Lower lobe of right lung (tissue), 2 donors: Measurements from ENCODE around the gene EYA4. TPM values are rescaled to one million over a fixed set of nuclear protein-coding genes. Genes with fewer than 3 reads are reported as not detected.

ENCODE experiments used
- ATAC-seq, 2 donors: fragments of 200-7000 bp; cut with Tn5 transposase; one replicate each; pipeline ENCODE4 v1.9.1; 2020 to 2022; ENCODE audit warnings: mild to moderate bottlenecking in 2 of 2, moderate library complexity in 2 of 2
- DNase-seq: peaks from one replicate; pipeline ENCODE4 v3.0.0-alpha.2; 2020
- H3K27ac ChIP-seq: fragments of 200-600 bp; one replicate; pipeline ENCODE4 v1.8.0; 2022
- H3K27me3 ChIP-seq: fragments of 200-600 bp; one replicate; pipeline ENCODE4 v1.8.0; 2022; ENCODE audit warnings: low read depth
- H3K36me3 ChIP-seq: fragments of 200-600 bp; one replicate; pipeline ENCODE4 v1.8.0; 2022; ENCODE audit warnings: mild to moderate bottlenecking
- H3K4me1 ChIP-seq: fragments of 200-600 bp; one replicate; pipeline ENCODE4 v1.8.0; 2022
- H3K4me3 ChIP-seq: fragments of 200-600 bp; one replicate; pipeline ENCODE4 v1.8.0; 2022; ENCODE audit warnings: mild to moderate bottlenecking
- H3K9me3 ChIP-seq: fragments of 200-600 bp; one replicate; pipeline ENCODE4 v1.8.0; 2022
- CTCF ChIP-seq: fragments of 200-600 bp; IDR thresholded peaks from one replicate; pipeline ENCODE4 v1.8.0; 2022; ENCODE audit warnings: antibody characterized with exemption, mild to moderate bottlenecking
- intact Hi-C: fragments of 100-400 bp; cut with DNase I; formaldehyde crosslinking; loops from one replicate; pipeline ENCODE4 v1.11.0; 2022
- total RNA-seq: library from RNA; stranded (reverse); fragmentation: NEBNext Ultra II Directional; extraction: Animal tissue kit (Norgen Biotek cat#: 25700); gene quantifications from one replicate; pipeline ENCODE4 v1.2.1, GENCODE V29; 2021
- donor health status: DM: no; HTN: yes; CAD: no; lungs with severe emphysema.

EYA4 gene
- total RNA-seq, 1 donor from 2014 or later = 2.6 TPM

GRCh38 chr6:133340557-133340956 is 99.4 kb downstream of the EYA4 start:
- Histone ChIP-seq H3K9me3 (no peaks in the 10 kb centered on the region), H3K27me3 (no peaks in the 10 kb centered on the region), H3K4me3 (no peak overlapping the region), H3K4me1 (peaks cover 4% of the 10 kb centered on the region), H3K27ac (no peak overlapping the region), H3K36me3 (no peaks in the 10 kb centered on the region)
- DNase-seq = no peak
- peak in 1 of 2 donors; percentile 52 for ATAC-seq
- intact Hi-C loops = no loop called here
- no peak for TF ChIP-seq CTCF

- Histone ChIP-seq H3K36me3 (no peaks in the 10 kb centered on the region), H3K27me3 (no peaks in the 10 kb centered on the region), H3K4me3 (no peak overlapping the region), H3K27ac (no peak overlapping the region), H3K4me1 (peaks cover 4% of the 10 kb centered on the region), H3K9me3 (no peaks in the 10 kb centered on the region)
- intact Hi-C loops = no loop called here
- no peak for TF ChIP-seq CTCF
- ATAC-seq (peak; percentile 60 to 94), DNase-seq (no peak)
Observed at GRCh38 chr6:133341607-133342158, 100.5 kb downstream of the EYA4 start.

- intact Hi-C loops = no loop called here
- H3K9me3 ChIP-seq = no peaks in the 10 kb centered on the region
- TF ChIP-seq CTCF = no peak
Observed at GRCh38 chr6:133343220-133343619, 102.1 kb downstream of the EYA4 start.

GRCh38 chr6:133348846-133349245 is 107.7 kb downstream of the EYA4 start:
- Histone ChIP-seq H3K9me3 (no peaks in the 10 kb centered on the region), H3K36me3 (no peaks in the 10 kb centered on the region), H3K4me3 (no peak overlapping the region), H3K27ac (no peak overlapping the region), H3K4me1 (no peaks in the 10 kb centered on the region), H3K27me3 (no peaks in the 10 kb centered on the region)
- no peak for TF ChIP-seq CTCF
- intact Hi-C loops = no loop called here
- no peak for ATAC-seq
- DNase-seq = no peak

More at GRCh38 chr6:133343220-133343619, 102.1 kb downstream of the EYA4 start:
- Histone ChIP-seq H3K36me3 (no peaks in the 10 kb centered on the region), H3K4me1 (peaks cover 4% of the 10 kb centered on the region), H3K4me3 (no peak overlapping the region), H3K27ac (no peak overlapping the region), H3K27me3 (no peaks in the 10 kb centered on the region)
- DNase-seq (no peak), ATAC-seq (no peak)

GRCh38 chr6:133350928-133351327 is 109.8 kb downstream of the EYA4 start:
- intact Hi-C loops = no loop called here
- H3K9me3 ChIP-seq = no peaks in the 10 kb centered on the region
- TF ChIP-seq CTCF = no peak
- ATAC-seq (no peak), DNase-seq (no peak)
- no peaks in the 10 kb centered on the region for H3K27me3 ChIP-seq
- H3K36me3 ChIP-seq = no peaks in the 10 kb centered on the region
- H3K4me3 ChIP-seq = no peak overlapping the region
- no peak overlapping the region for H3K27ac ChIP-seq
- H3K4me1 ChIP-seq = no peaks in the 10 kb centered on the region
